ENCODE results near the gene KATNBL1.
"Not testable (repeated sequence)": the region's sequence is repeated elsewhere in the genome, so short reads cannot be mapped to it uniquely, and the experiment has no call there.

KATNBL1 gene

GRCh38 chr15:34209421-34210282, at the start of gene KATNBL1:
KATNBL1 (minus strand) TSS chr15:34210096; CDS start chr15:34163676, 46,420 bp downstream.
- DNase-seq = peak; percentile 98

GRCh38 chr15:34259566-34259965, 49.7 kb upstream of the KATNBL1 start:
- no peak for DNase-seq

- no peak for DNase-seq
Observed at GRCh38 chr15:34258151-34258550, 48.3 kb upstream of the KATNBL1 start.

- DNase-seq = no peak
Observed at GRCh38 chr15:34252545-34252944, 42.6 kb upstream of the KATNBL1 start.

- DNase-seq = no peak
Observed at GRCh38 chr15:34248190-34248589, 38.3 kb upstream of the KATNBL1 start.

GRCh38 chr15:34246276-34246976, 36.5 kb upstream of the KATNBL1 start:
- no peak for DNase-seq

GRCh38 chr15:34243226-34243625, 33.3 kb upstream of the KATNBL1 start:
- DNase-seq = no peak

- no peak for DNase-seq
Observed at GRCh38 chr15:34242331-34242710, 32.4 kb upstream of the KATNBL1 start.

- peak; percentile 31 for DNase-seq
Observed at GRCh38 chr15:34241376-34242330, 31.8 kb upstream of the KATNBL1 start.

GRCh38 chr15:34240537-34240936, 30.6 kb upstream of the KATNBL1 start:
- DNase-seq = no peak

- no peak for DNase-seq
Observed at GRCh38 chr15:34239151-34239808, 29.4 kb upstream of the KATNBL1 start.

- DNase-seq = no peak
Observed at GRCh38 chr15:34233614-34234013, 23.7 kb upstream of the KATNBL1 start.

GRCh38 chr15:34223904-34224596, 14.2 kb upstream of the KATNBL1 start:
- no peak for DNase-seq

- DNase-seq = no peak
Observed at GRCh38 chr15:34217587-34218225, 7.8 kb upstream of the KATNBL1 start.

GRCh38 chr15:34216527-34217270, 6.8 kb upstream of the KATNBL1 start:
- DNase-seq = no peak

GRCh38 chr15:34214135-34214534, 4.2 kb upstream of the KATNBL1 start:
- DNase-seq = no peak

- no peak for DNase-seq
Observed at GRCh38 chr15:34213690-34214089, 3.8 kb upstream of the KATNBL1 start.

GRCh38 chr15:34206011-34206410, 3.9 kb downstream of the KATNBL1 start:
- no peak for DNase-seq

GRCh38 chr15:34203936-34204335, 6.0 kb downstream of the KATNBL1 start:
- no peak for DNase-seq

GRCh38 chr15:34203305-34203704, 6.6 kb downstream of the KATNBL1 start:
- DNase-seq = no peak

GRCh38 chr15:34193272-34193671, 16.6 kb downstream of the KATNBL1 start:
- DNase-seq = not testable (repeated sequence)
